Tongue (tissue), 2 donors: ENCODE measurements around the gene ARHGEF3. TPM values are rescaled to one million over a fixed set of nuclear protein-coding genes. Genes with fewer than 3 reads are reported as not detected.

Source experiments
- DNase-seq: peaks from one replicate; pipeline ENCODE4 v3.0.0-alpha.2; 2015
- total RNA-seq: library from RNA; depleted of rRNA; stranded (reverse); fragments of >200 nt; gene quantifications from one replicate; pipeline ENCODE4 v1.2.3, GENCODE V29; 2014

ARHGEF3 gene
- total RNA-seq, 1 donor from 2014 or later = 29.4 TPM

- DNase-seq = no peak
These were observed 20.8 kb upstream of the ARHGEF3 start for GRCh38 chr3:56822501-56822900.

GRCh38 chr3:56819016-56819809 lies 17.5 kb upstream of the ARHGEF3 start:
- DNase-seq = no peak

GRCh38 chr3:56818156-56818985 lies 16.6 kb upstream of the ARHGEF3 start:
- DNase-seq = no peak

- DNase-seq = no peak
These were observed 15.9 kb upstream of the ARHGEF3 start for GRCh38 chr3:56817646-56818045.

- no peak for DNase-seq
These were observed 14.3 kb upstream of the ARHGEF3 start for GRCh38 chr3:56816061-56816460.

GRCh38 chr3:56815589-56815988 lies 13.8 kb upstream of the ARHGEF3 start:
- DNase-seq = no peak

- no peak for DNase-seq
These were observed 11.9 kb upstream of the ARHGEF3 start for GRCh38 chr3:56813653-56813960.

GRCh38 chr3:56812754-56813652 lies 11.3 kb upstream of the ARHGEF3 start:
- no peak for DNase-seq

GRCh38 chr3:56811546-56812202 lies 9.9 kb upstream of the ARHGEF3 start:
- no peak for DNase-seq

- DNase-seq = peak; percentile 76
These were observed 9.1 kb upstream of the ARHGEF3 start for GRCh38 chr3:56810577-56811545.

GRCh38 chr3:56806407-56806806 lies 4.7 kb upstream of the ARHGEF3 start:
- peak; percentile 88 for DNase-seq

- no peak for DNase-seq
These were observed 1.0 kb upstream of the ARHGEF3 start for GRCh38 chr3:56802790-56803189.

GRCh38 chr3:56802378-56802745 lies 613 bp upstream of the ARHGEF3 start:
- DNase-seq = no peak

- no peak for DNase-seq
These were observed 702 bp downstream of the ARHGEF3 start for GRCh38 chr3:56800832-56801661.

GRCh38 chr3:56800130-56800831 lies 1.5 kb downstream of the ARHGEF3 start:
- no peak for DNase-seq

GRCh38 chr3:56799251-56799882 lies 2.4 kb downstream of the ARHGEF3 start:
- peak; percentile 85 for DNase-seq

GRCh38 chr3:56796996-56797395 lies 4.8 kb downstream of the ARHGEF3 start:
- no peak for DNase-seq

- no peak for DNase-seq
These were observed 5.5 kb downstream of the ARHGEF3 start for GRCh38 chr3:56796202-56796601.

- DNase-seq = no peak
These were observed 5.9 kb downstream of the ARHGEF3 start for GRCh38 chr3:56795829-56796185.
